Panc1 (cell line): ENCODE results near the gene CCDC183. TPM values are rescaled to one million over a fixed set of nuclear protein-coding genes. Genes with fewer than 3 reads are reported as not detected.

Experiments
- ATAC-seq: fragments of 200-7000 bp; cut with Tn5 transposase; 2 replicates; pipeline ENCODE4 v1.9.1; 2020; ENCODE audit warnings: mild to moderate bottlenecking, moderate library complexity
- BruUV-seq: library from RNA; stranded (reverse); fragments of 400-500 nt; replicated peaks from 2 replicates; lab custom pipeline; 2021; lab: Mats Ljungman, UMichigan
- CTCF ChIA-PET: fragments of 300-600 bp; sonication (Branson Sonifier 250); formaldehyde crosslinking; loops from one replicate; lab custom pipeline; 2022; ENCODE audit warnings: antibody characterized with exemption; lab: Charles Lee
- POLR2A ChIA-PET: fragments of 300-600 bp; sonication (Branson Sonifier 250); formaldehyde crosslinking; loops from one replicate; lab custom pipeline; 2022; ENCODE audit warnings: antibody characterized with exemption; lab: Charles Lee
- DNase-seq: peaks from one replicate; pipeline ENCODE4 v3.0.0-alpha.2; 2010; ENCODE audit warnings: low read depth, low spot score
- H3K27ac ChIP-seq: 2 replicates; pipeline ENCODE4 v1.5.1; 2011; ENCODE audit warnings: mild to moderate bottlenecking, low read length, inconsistent platforms
- H3K27me3 ChIP-seq: fragments of 200-500 bp; sonication (Bioruptor generic); 2 replicates; pipeline ENCODE4 v1.6.0; 2014; ENCODE audit warnings: low read length, inconsistent platforms; ENCODE audit not compliant: control insufficient read depth, insufficient read depth
- H3K36me3 ChIP-seq: fragments of 200-500 bp; sonication (Bioruptor generic); 2 replicates; pipeline ENCODE4 v1.5.1; 2014; ENCODE audit warnings: inconsistent platforms, mild to moderate bottlenecking, low read length, moderate library complexity; ENCODE audit not compliant: control insufficient read depth, insufficient read depth
- H3K4me1 ChIP-seq: 2 replicates; pipeline ENCODE4 v1.5.1; 2011; ENCODE audit warnings: inconsistent platforms, mild to moderate bottlenecking, low read length, moderate library complexity; ENCODE audit not compliant: control insufficient read depth, insufficient read depth
- H3K4me3 ChIP-seq, 2 experiments: 2 replicates each; pipeline ENCODE4 v1.5.1; 2011 to 2012; ENCODE audit warnings: low read depth in 2 of 2, low read length in 2 of 2, mild to moderate bottlenecking in 2 of 2, inconsistent platforms in 1 of 2, moderate library complexity in 1 of 2
- H3K9me3 ChIP-seq: fragments of 200-500 bp; sonication (Bioruptor generic); 2 replicates; pipeline ENCODE4 v1.5.1; 2014; ENCODE audit warnings: low read depth, mild to moderate bottlenecking, inconsistent platforms, low read length, moderate library complexity; ENCODE audit not compliant: control insufficient read depth, insufficient read depth
- CTCF ChIP-seq: fragments of 450-650 bp; IDR thresholded peaks from 2 replicates; pipeline ENCODE4 v1.5.1; 2017; ENCODE audit warnings: mild to moderate bottlenecking
- POLR2AphosphoS5 ChIP-seq: IDR thresholded peaks from 2 replicates; pipeline ENCODE4 v1.6.1; 2012; ENCODE audit warnings: mild to moderate bottlenecking, low read depth, low read length, moderate library complexity
- REST ChIP-seq, 2 experiments: IDR thresholded peaks; 2 replicates each; pipeline ENCODE4 v1.6.1; 2011 to 2012; ENCODE audit warnings: low read depth in 2 of 2, control low read depth in 1 of 2, low read length in 1 of 2, mild to moderate bottlenecking in 1 of 2, moderate library complexity in 1 of 2; ENCODE audit not compliant: insufficient read depth in 1 of 2
- SIN3A ChIP-seq: IDR thresholded peaks from 2 replicates; pipeline ENCODE4 v1.6.1; 2012; ENCODE audit warnings: low read depth, mild to moderate bottlenecking, low read length, moderate library complexity, borderline replicate concordance; ENCODE audit not compliant: insufficient read depth
- TCF7L2 ChIP-seq: IDR thresholded peaks from 2 replicates; pipeline ENCODE4 v1.6.1; 2011; ENCODE audit warnings: mild to moderate bottlenecking, low read depth, low read length, inconsistent platforms
- in situ Hi-C: cut with HindIII; loops from 2 replicates; pipeline ENCODE4 v1.10.0; 2016; ENCODE audit warnings: low sequenced_read_pairs, low pct_unique_long_range_greater_than_20kb
- intact Hi-C: fragments of 100-400 bp; cut with micrococcal nuclease; formaldehyde crosslinking; loops from one replicate; pipeline ENCODE4 v1.10.0; 2022; ENCODE audit not compliant: unreplicated experiment
- total RNA-seq: library from RNA; stranded (reverse); gene quantifications from one replicate; pipeline ENCODE4 v1.2.1, GENCODE V29; 2021; ENCODE audit not compliant: unreplicated experiment

The CCDC183 gene
- total RNA-seq, 1 experiment from 2014 or later: 0.62 TPM

GRCh38 chr9:136759001-136759400, 37.1 kb upstream of the CCDC183 start:
- Histone ChIP-seq H3K9me3 (no peaks in the 10 kb centered on the region), H3K27ac (no peak overlapping the region), H3K27me3 (no peaks in the 10 kb centered on the region), H3K4me3 (no peak overlapping the region), H3K4me1 (peaks cover 3% of the 10 kb centered on the region; the same call in 1 of the 2 replicates), H3K36me3 (no peaks in the 10 kb centered on the region)
- TF ChIP-seq TCF7L2 (no peak), SIN3A (no peak), REST (IDR thresholded peaks at IDR 0.05; ENCODE audit: insufficient read depth in 1 of 2, low read depth in 2 of 2, low read length in 1 of 2) (no peak), CTCF (no peak), POLR2AphosphoS5 (no peak)
- BruUV-seq: no TSS peak
- in situ Hi-C loops (no loop called here), intact Hi-C loops (no loop called here)
- ChIA-PET CTCF (no interaction called here), POLR2A (no interaction called here)
- DNase-seq (no peak), ATAC-seq (no peak)

GRCh38 chr9:136759436-136760325, 36.5 kb upstream of the CCDC183 start:
- H3K4me3 ChIP-seq: no peak overlapping the region
- no peak for TF ChIP-seq CTCF
- TF ChIP-seq SIN3A: no peak
- no peak for TF ChIP-seq REST (IDR thresholded peaks at IDR 0.05; ENCODE audit: insufficient read depth in 1 of 2, low read depth in 2 of 2, low read length in 1 of 2)
- no peak for TF ChIP-seq POLR2AphosphoS5
- TF ChIP-seq TCF7L2: no peak
- H3K36me3 ChIP-seq: no peaks in the 10 kb centered on the region
- intact Hi-C loops: no loop called here
- POLR2A ChIA-PET: no interaction called here
- no peaks in the 10 kb centered on the region for H3K9me3 ChIP-seq
- no peak overlapping the region for H3K27ac ChIP-seq
- in situ Hi-C loops: no loop called here
- CTCF ChIA-PET: no interaction called here
- no peaks in the 10 kb centered on the region for H3K27me3 ChIP-seq
- no peak for DNase-seq
- ATAC-seq: no peak
- BruUV-seq: no TSS peak
- H3K4me1 ChIP-seq: peaks cover 3% of the 10 kb centered on the region; the same call in 1 of the 2 replicates
